GM19023 (cell line): ENCODE data around the gene CHST10.
"Not testable (repeated sequence)": the region's sequence is repeated elsewhere in the genome, so short reads cannot be mapped to it uniquely, and the experiment has no call there.

Source experiments
- ATAC-seq: cut with Tn5 transposase; IDR thresholded peaks from one replicate; pipeline ENCODE4 v1.9.1; 2021; ENCODE audit warnings: mild to moderate bottlenecking, moderate library complexity; ENCODE audit not compliant: unreplicated experiment

CHST10 gene

DNA sequence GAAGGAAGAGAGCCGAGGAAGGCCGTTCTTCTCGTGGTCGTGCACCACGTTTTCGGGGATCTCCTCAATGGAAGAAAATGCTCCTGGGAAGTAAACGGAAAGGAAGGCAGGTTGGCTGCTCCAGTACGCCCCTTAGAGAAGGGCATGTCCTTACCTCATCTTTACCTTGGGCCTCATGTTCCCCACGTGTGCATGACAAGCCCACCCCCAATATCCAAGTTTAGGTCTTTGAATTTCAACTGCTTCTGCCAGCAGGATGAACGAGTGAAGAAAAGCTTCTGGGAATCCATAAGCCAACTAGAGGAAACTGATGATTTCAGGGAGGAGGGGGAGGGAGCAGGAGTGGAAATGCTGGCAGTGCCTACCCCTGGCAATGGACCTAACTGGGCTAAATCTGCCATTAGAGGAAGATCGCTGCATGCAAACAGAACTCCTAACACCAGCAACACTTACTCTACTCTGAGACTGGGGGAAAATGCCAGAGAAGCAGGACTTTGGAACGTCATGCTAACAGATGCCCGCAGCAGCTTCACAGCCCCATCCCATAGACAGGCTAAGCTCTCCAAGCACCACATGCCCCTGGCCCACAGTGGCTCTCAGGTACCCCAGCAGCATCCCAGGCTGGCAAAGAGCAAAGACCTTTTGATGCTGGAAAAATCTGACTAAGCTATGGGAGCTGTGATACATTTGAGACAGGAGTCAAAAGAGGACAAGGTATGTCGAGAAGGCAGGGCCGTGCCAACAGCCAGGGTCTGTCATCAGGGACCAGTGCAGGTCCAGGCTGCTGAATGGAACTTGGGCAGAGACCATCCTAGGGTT is 21.7 kb downstream of the CHST10 start:
- ATAC-seq: no peak

- ATAC-seq: peak; percentile 29
Measured at GRCh38 chr2:100394111-100394641, 23.3 kb downstream of the CHST10 start.

GRCh38 chr2:100393362-100393761 is 24.1 kb downstream of the CHST10 start:
- ATAC-seq: no peak

DNA sequence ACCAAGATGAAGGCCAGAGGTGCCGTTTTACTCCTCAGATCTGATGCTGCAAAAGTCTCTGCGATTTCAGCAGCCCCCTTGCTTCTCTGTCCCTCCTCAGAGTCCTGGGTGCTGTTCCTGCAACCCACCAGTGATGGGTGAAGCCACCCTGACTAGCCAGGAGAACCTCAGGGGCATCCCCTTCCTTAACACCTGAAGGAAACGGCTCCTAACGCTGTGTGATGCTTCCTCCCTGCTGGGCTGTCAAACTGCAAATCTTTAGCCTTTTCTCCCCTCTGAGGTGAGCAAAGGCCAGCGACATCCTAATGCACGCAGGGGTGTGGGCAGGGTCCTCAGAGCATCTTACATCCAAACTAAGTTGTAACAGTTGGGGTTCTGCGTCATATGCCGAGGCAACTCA is 24.8 kb downstream of the CHST10 start:
- no peak for ATAC-seq

DNA sequence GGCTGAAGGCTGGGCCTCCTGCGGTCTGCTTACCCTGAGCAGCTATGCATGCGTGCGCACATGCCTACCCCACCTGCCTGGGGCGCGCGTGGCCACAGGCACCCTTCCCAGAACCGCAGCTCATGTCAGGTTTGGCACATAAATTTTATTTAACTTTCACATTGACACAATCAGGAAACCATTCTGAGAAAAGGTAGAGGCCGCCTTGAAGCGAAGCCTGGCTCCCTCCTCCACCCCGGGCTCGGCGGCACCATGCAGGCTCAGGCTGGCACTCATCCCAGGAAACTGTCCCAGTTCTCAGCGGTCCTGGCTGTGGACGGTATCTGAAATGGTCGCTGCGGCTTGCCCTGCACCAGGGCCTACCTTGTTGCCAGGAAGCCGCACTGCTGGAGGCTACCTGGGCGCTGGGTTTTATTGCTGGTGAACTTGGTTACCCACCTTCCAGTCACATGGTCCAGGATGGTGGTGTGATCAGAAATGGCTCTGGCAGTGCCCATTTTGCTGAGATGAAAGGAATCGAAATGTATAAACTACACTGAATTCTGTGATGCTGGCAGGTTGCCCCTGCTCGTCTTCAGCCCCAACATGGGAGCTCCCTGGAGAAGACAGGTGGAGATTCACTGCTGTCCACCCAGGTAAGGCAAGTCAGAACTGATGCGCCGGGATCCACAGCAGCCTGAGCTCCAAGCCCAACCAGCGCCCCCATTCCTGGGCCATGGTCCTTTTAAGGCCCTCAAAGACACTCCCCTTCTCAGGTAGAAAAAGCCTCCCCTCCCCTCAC is 25.5 kb downstream of the CHST10 start:
- ATAC-seq: no peak

- ATAC-seq: no peak
Measured at GRCh38 chr2:100390001-100390940, 27.2 kb downstream of the CHST10 start.

GRCh38 chr2:100388703-100389102 is 28.8 kb downstream of the CHST10 start:
- no peak for ATAC-seq

DNA sequence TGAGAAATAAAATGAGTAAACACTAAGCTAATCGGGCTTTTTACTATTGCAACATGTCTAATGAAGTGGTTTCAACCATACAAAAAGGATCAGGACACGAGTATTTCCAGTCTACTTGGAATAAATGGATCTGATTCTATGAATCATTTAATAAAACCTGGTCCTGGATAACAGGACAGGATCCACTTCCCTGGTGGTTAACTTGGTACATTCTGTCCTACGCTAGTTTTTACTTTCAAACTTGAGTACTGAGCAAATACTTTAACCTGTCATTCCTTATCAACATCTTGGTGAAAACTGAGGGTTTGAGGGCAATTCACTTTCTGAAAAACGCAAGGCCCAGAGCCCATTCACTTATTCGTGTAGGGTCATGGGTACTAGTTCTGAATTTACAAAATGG is 33.5 kb downstream of the CHST10 start:
- no peak for ATAC-seq

DNA sequence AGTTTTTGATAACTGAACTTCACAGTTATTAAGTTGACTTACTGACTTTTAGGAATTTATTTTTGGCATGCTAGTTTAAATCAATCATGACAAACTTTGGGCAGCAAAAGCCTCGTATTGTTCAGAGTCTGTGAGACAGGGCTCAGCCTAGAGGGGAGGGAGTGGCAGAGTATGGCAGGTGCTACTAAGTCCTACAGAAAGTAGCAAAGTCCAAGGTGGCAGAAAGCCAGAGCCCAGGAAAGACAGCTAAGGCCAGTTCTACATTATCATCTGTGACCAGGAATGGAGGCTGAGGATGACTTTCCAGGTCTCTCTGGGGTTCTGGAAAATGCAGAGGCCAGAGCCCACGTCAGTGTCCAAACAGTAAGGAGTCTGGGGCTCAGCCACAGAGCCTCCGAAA is 34.2 kb downstream of the CHST10 start:
- ATAC-seq: no peak

- ATAC-seq: peak; percentile 67
Measured at GRCh38 chr2:100381240-100381639, 36.2 kb downstream of the CHST10 start.

DNA sequence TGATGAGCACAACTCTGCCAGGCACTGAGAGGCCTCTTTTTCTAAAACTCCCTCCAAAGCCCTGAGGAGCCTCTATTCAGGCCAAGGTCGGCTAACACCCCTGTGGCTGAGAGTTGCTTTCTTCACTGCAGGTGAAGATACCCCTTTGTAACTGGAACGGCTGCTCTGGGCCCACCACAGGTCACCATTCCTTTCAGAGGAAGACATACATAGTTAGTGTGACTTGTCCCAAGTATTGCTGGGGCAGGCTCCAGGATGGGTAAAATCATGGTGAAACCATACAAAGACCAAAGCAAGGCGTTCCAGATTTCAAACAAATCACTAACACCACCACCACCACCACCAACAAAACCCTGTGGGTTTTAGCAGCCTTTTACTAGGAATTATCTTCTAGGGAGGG is 36.8 kb downstream of the CHST10 start:
- no peak for ATAC-seq

DNA sequence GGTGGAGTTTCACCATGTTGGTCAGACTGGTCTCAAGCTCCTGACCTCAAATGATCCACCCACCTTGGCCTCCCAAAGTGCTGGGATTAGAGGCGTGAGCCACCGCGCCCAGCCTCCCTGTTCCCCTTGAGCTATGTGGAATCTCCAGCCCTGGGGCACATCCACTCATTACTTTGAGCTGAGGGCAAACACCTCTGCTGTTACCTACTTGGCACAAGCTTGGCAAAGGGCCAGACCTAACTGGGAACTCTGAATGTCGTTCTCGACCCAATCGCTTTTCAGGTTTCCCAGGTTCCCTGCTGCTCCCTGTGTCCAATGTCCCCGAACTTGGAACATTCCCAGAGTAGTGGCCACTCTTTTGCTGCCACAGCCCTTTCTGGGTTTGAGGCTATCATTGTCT is 40.6 kb downstream of the CHST10 start:
- ATAC-seq: no peak

GRCh38 chr2:100367163-100367562 is 50.3 kb downstream of the CHST10 start:
- ATAC-seq: no peak

GRCh38 chr2:100365434-100365833 is 52.0 kb downstream of the CHST10 start:
- no peak for ATAC-seq

GRCh38 chr2:100362269-100362668 is 55.2 kb downstream of the CHST10 start:
- ATAC-seq: not testable (repeated sequence)

GRCh38 chr2:100359576-100359975 is 57.9 kb downstream of the CHST10 start:
- no peak for ATAC-seq

DNA sequence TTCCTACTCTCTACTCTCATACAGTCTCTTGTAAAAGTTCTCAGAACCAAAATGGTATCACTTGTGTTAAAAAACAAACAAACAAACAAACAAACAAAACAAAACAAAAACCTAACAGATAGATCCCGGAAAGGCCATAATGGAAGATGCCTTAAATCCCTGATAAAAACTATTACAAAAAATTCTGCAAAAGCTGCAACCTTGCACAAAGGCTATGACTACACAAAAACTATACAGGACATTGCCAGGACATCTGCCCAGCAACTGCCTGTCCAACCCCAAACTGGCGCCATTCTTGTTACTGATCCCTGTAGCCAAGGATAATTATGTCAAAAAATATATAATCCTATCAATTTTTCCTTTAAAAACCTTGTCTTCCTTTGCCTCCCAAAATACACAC is 58.9 kb downstream of the CHST10 start:
- no peak for ATAC-seq

DNA sequence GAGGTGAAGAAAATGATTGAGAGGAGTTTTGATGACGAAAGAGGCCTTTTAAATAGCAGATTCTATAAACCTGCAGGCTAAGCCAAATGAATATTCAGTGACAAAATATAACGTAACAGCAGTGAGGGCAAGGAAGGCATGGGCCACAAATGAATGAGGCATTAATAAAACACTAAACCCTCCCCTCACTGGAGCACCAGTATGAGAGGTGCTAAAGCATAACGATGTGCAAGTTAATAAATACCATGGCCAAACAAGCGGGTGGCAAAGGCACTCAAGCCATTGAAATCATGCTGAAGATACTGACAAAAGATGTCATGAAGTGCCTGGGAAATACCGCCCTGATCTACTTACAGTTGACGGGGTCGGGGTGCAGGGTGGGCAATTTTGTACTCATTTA is 64.9 kb downstream of the CHST10 start:
- no peak for ATAC-seq

GRCh38 chr2:100350661-100351185 is 66.7 kb downstream of the CHST10 start:
- ATAC-seq: no peak

DNA sequence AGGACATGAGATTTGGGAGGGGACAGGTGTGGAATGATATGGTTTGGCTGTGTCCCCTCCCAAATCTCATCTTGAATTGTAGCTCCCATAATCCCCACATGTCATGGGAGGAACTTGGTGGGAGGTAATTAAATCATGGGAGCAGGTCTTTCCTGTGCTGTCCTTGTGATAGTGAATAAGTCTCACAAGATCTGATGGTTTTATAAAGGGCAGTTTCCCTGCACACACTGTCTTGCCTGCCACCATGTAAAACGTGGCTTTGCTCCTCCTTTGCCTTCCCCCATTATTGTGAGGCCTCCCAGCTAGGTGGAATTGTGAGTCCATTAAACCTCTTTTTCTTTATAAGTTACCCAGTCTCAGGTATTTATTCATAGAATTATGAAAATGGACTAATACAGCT is 72.3 kb downstream of the CHST10 start:
- not testable (repeated sequence) for ATAC-seq

DNA sequence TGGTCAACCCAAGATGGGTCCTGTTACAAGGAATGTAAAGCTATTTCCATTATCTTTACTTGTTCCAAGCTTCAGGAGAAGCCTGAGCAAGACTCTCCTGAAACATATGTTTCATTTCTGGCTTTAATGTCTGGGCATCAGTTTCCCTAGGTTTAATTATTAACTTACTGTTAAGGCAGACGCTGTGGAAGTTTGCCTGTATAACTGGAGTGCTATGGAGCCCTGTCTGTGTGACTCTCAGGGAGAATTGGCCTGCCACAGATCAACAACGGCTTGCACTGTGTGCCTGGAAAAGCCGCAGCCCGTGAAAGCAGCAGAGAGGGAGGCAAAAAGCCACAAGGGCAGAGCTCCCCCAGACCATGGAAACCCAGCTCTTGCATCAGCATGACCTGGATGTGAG is 73.0 kb downstream of the CHST10 start:
- ATAC-seq: no peak
